IPS-NIHi11 (cell line): Measurements from ENCODE around the gene GIMAP6.
"Not testable (repeated sequence)": the region's sequence is repeated elsewhere in the genome, so short reads cannot be mapped to it uniquely, and the experiment has no call there.

Source experiments
- DNase-seq: peaks from one replicate; pipeline ENCODE4 v3.0.0; 2012; ENCODE audit warnings: mixed read lengths, low spot score

Gene GIMAP6

GRCh38 chr7:150585199-150585598 is 47.0 kb downstream of the GIMAP6 start:
- DNase-seq = no peak

DNA sequence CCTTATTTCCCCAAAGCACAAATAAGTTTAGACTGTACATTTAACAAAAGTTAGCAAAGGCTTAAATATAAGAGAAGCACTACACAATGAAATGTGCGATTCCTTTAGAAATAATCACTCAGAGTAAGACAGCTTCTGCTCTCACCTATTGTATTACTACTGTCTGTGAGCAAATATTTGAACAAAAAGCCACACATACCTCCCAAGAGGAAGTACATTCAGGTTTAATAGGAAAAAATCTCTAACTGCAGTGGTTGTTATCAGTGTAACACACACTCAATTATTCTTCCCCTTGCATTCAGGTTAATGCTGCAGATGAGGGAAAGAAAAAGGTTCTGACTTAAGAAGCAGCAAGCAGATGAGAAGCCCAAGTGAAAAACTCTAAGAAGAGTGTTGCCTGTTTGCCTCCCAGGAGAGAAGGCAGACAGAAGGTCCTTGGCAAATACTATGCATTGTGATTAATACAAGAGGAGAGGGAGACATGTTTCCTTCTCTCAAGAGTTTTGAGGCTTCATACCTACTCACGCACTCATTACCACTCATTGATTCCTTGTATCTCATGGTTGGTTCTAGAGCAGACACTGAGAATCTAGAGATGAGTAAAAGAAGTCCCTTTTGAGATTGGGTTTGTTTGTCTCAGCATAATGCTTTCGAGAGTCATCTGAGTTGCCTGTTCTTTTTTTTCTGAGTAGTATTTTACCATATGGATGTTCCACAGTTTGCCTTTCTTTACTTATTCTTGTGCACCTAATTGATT is 51.4 kb downstream of the GIMAP6 start:
- no peak for DNase-seq

- DNase-seq = not testable (repeated sequence)
These were observed 52.1 kb downstream of the GIMAP6 start for GRCh38 chr7:150579979-150580637.
